NCI-H446 (cell line): ENCODE results near the gene OPN1MW.
"Not testable (repeated sequence)": the region's sequence is repeated elsewhere in the genome, so short reads cannot be mapped to it uniquely, and the experiment has no call there.

Source experiments
- DNase-seq, 2 experiments: peaks; one replicate each; lab custom pipeline; 2025; lab: John Stamatoyannopoulos, UW

OPN1MW gene

GRCh38 chrX:154211057-154211456, 28.7 kb downstream of the OPN1MW start:
- DNase-seq = not testable (repeated sequence)

GRCh38 chrX:154211499-154211898, 29.1 kb downstream of the OPN1MW start:
- not testable (repeated sequence) for DNase-seq

- not testable (repeated sequence) for DNase-seq
Observed at GRCh38 chrX:154219456-154219855, 37.1 kb downstream of the OPN1MW start, which contains the start of gene OPN1MW2. OPN1MW2 (plus strand) TSS chrX:154219756; CDS start chrX:154219816, 60 bp downstream.

- not testable (repeated sequence) for DNase-seq
Observed at GRCh38 chrX:154225292-154225691, 42.9 kb downstream of the OPN1MW start.

GRCh38 chrX:154226706-154227105, 44.3 kb downstream of the OPN1MW start:
- not testable (repeated sequence) for DNase-seq

GRCh38 chrX:154231443-154231842, 49.0 kb downstream of the OPN1MW start:
- DNase-seq = not testable (repeated sequence)

GRCh38 chrX:154233620-154234019, 51.2 kb downstream of the OPN1MW start:
- DNase-seq = not testable (repeated sequence)

GRCh38 chrX:154238939-154239559, 56.7 kb downstream of the OPN1MW start:
- DNase-seq = not testable (repeated sequence)

GRCh38 chrX:154239982-154240503, 57.6 kb downstream of the OPN1MW start:
- DNase-seq = not testable (repeated sequence)
